OCI-LY3 (cell line): ENCODE data around the gene SNX1.

Experiments
- H2AFZ ChIP-seq: fragments of 200-600, 300-600 bp; shearing (Covaris generic); 2 replicates; pipeline ENCODE4 v1.6.0; 2014; ENCODE audit warnings: antibody characterized with exemption, low read depth, low read length
- H3K27ac ChIP-seq: fragments of 200-600, 300-600 bp; sonication (generic); 2 replicates; pipeline ENCODE4 v1.5.1; 2014; ENCODE audit warnings: mild to moderate bottlenecking, low read length, moderate library complexity, mixed read lengths
- H3K27me3 ChIP-seq: fragments of 200-600, 300-600 bp; sonication (generic); 2 replicates; pipeline ENCODE4 v1.6.1; 2014; ENCODE audit warnings: low read depth, low read length, mixed read lengths
- H3K36me3 ChIP-seq: fragments of 200-600, 300-600 bp; sonication (generic); replicated peaks from 2 replicates; pipeline ENCODE3; 2014; ENCODE audit warnings: low read depth, low read length, mixed read lengths
- H3K4me1 ChIP-seq: fragments of 300-600, 200-600 bp; sonication (generic); 2 replicates; pipeline ENCODE4 v1.6.1; 2014; ENCODE audit warnings: low read length, mixed read lengths
- H3K4me2 ChIP-seq: fragments of 200-600, 300-600 bp; sonication (generic); 2 replicates; pipeline ENCODE4 v1.6.1; 2014; ENCODE audit warnings: low read length, mixed read lengths
- H3K4me3 ChIP-seq: fragments of 300-600, 200-600 bp; sonication (generic); 2 replicates; pipeline ENCODE4 v1.5.1; 2014; ENCODE audit warnings: antibody characterized with exemption, mild to moderate bottlenecking, low read length, moderate library complexity
- H3K79me2 ChIP-seq: fragments of 300-600, 200-600 bp; shearing (Covaris generic); 2 replicates; pipeline ENCODE4 v1.6.1; 2014; ENCODE audit warnings: mild to moderate bottlenecking, low read length, mixed read lengths
- H3K9ac ChIP-seq: fragments of 300-600, 200-600 bp; shearing (Covaris generic); 2 replicates; pipeline ENCODE4 v1.6.0; 2014; ENCODE audit warnings: mild to moderate bottlenecking, low read length, moderate library complexity
- H3K9me3 ChIP-seq: fragments of 200-600, 300-600 bp; shearing (Covaris generic); 2 replicates; pipeline ENCODE4 v1.6.1; 2014; ENCODE audit warnings: low read length, mixed read lengths; ENCODE audit not compliant: insufficient read depth
- H4K20me1 ChIP-seq: fragments of 200-600, 300-600 bp; sonication (generic); 2 replicates; pipeline ENCODE4 v1.6.1; 2016; ENCODE audit warnings: low read length, mixed read lengths; ENCODE audit not compliant: insufficient read depth
- CTCF ChIP-seq: fragments of 200-600, 300-600 bp; sonication (generic); IDR thresholded peaks from 2 replicates; pipeline ENCODE4 v1.5.1; 2014; ENCODE audit warnings: antibody characterized with exemption, low read length, low read depth
- EZH2phosphoT487 ChIP-seq: fragments of 200-600 bp; shearing (Covaris generic); IDR thresholded peaks from 2 replicates; pipeline ENCODE4 v1.6.1; 2018; ENCODE audit warnings: antibody characterized with exemption, mixed run types, low read depth

Gene SNX1

GRCh38 chr15:64156652-64157331, 61.0 kb downstream of the SNX1 start:
- Histone ChIP-seq H3K9me3 (no peaks in the 10 kb centered on the region), H3K9ac (no peak overlapping the region), H3K36me3 (peaks cover 57% of the 10 kb centered on the region), H3K79me2 (peaks cover 32% of the 10 kb centered on the region), H3K27me3 (no peaks in the 10 kb centered on the region), H3K27ac (no peak overlapping the region), H3K4me2 (no peak overlapping the region), H4K20me1 (peaks cover 35% of the 10 kb centered on the region), H3K4me1 (peaks cover 23% of the 10 kb centered on the region), H2AFZ (no peak overlapping the region), H3K4me3 (no peak overlapping the region)
- no peak for TF ChIP-seq CTCF
- TF ChIP-seq EZH2phosphoT487: no peak

- H3K4me1 ChIP-seq: peaks cover 24% of the 10 kb centered on the region
- peaks cover 41% of the 10 kb centered on the region for H3K79me2 ChIP-seq
- peaks cover 63% of the 10 kb centered on the region for H3K36me3 ChIP-seq
- H3K9ac ChIP-seq: no peak overlapping the region
- H3K4me2 ChIP-seq: no peak overlapping the region
- H3K9me3 ChIP-seq: no peaks in the 10 kb centered on the region
- no peak overlapping the region for H3K4me3 ChIP-seq
- no peak overlapping the region for H3K27ac ChIP-seq
- TF ChIP-seq EZH2phosphoT487: no peak
- TF ChIP-seq CTCF: no peak
- peaks cover 35% of the 10 kb centered on the region for H4K20me1 ChIP-seq
- no peaks in the 10 kb centered on the region for H3K27me3 ChIP-seq
- H2AFZ ChIP-seq: no peak overlapping the region
Measured at GRCh38 chr15:64157599-64158125, 61.9 kb downstream of the SNX1 start.

GRCh38 chr15:64158363-64159134, 62.8 kb downstream of the SNX1 start:
- Histone ChIP-seq H4K20me1 (peaks cover 35% of the 10 kb centered on the region), H3K4me2 (no peak overlapping the region), H3K9ac (no peak overlapping the region), H3K27ac (no peak overlapping the region), H3K36me3 (peaks cover 63% of the 10 kb centered on the region), H3K4me1 (peaks cover 16% of the 10 kb centered on the region), H3K9me3 (no peaks in the 10 kb centered on the region), H3K27me3 (no peaks in the 10 kb centered on the region), H3K4me3 (no peak overlapping the region), H3K79me2 (peaks cover 42% of the 10 kb centered on the region), H2AFZ (no peak overlapping the region)
- TF ChIP-seq EZH2phosphoT487: no peak
- TF ChIP-seq CTCF: no peak
